ENCODE data around the gene UGT1A5. TPM values are rescaled to one million over a fixed set of nuclear protein-coding genes. Genes with fewer than 3 reads are reported as not detected.

UGT1A5 gene
- total RNA-seq, 1 experiment from 2014 or later, result not detected

- CTCF ChIA-PET, result no interaction called here
- no peaks in the 10 kb centered on the region for H3K9me3 ChIP-seq (ENCODE audit: control insufficient read depth in 1 of 2, insufficient read depth in 1 of 2, low read depth in 1 of 2, low read length in 2 of 2)
- H4K20me1 ChIP-seq (ENCODE audit: insufficient read depth), result no peaks in the 10 kb centered on the region
- H3K79me2 ChIP-seq (ENCODE audit: insufficient read depth, low read length), result no peaks in the 10 kb centered on the region
- DNase-seq (ENCODE audit: low read depth, low spot score), result no peak
- TF ChIP-seq ZFX (IDR thresholded peaks at IDR 0.05), result no peak
- TF ChIP-seq FOSL1 (IDR thresholded peaks at IDR 0.05; ENCODE audit: low read depth), result no peak
- no peak for TF ChIP-seq ZNF274 (IDR thresholded peaks at IDR 0.05; ENCODE audit: low read depth, low read length)
- no peak for TF ChIP-seq CBX3 (IDR thresholded peaks at IDR 0.05; ENCODE audit: low read depth)
- TF ChIP-seq ATF3 (IDR thresholded peaks at IDR 0.05), result no peak
- no peak for TF ChIP-seq ZBTB33 (IDR thresholded peaks at IDR 0.05; ENCODE audit: extremely low read depth, insufficient replicate concordance, low read length)
- no peak for TF ChIP-seq SRF (IDR thresholded peaks at IDR 0.05; ENCODE audit: low read depth)
- TF ChIP-seq CEBPB (IDR thresholded peaks at IDR 0.05; ENCODE audit: low read depth), result no peak
- TF ChIP-seq REST (IDR thresholded peaks at IDR 0.05; ENCODE audit: low read depth), result no peak
- no peak for TF ChIP-seq EZH2 (IDR thresholded peaks at IDR 0.05)
- no peak for TF ChIP-seq MAX (IDR thresholded peaks at IDR 0.05)
- no peak for TF ChIP-seq RAD21 (IDR thresholded peaks at IDR 0.05; ENCODE audit: low read depth)
- no peak for TF ChIP-seq JUND (IDR thresholded peaks at IDR 0.05)
- TF ChIP-seq POLR2AphosphoS5 (IDR thresholded peaks at IDR 0.05; ENCODE audit: low read depth, low read length), result no peak
- no peak for TF ChIP-seq TCF7L2 (IDR thresholded peaks at IDR 0.05; ENCODE audit: borderline replicate concordance, extremely low read depth, insufficient read depth, insufficient read length)
- no peak for TF ChIP-seq EZH2phosphoT487 (IDR thresholded peaks at IDR 0.05; ENCODE audit: borderline replicate concordance)
- no peak for TF ChIP-seq SIN3A (IDR thresholded peaks at IDR 0.05; ENCODE audit: low read depth)
- TF ChIP-seq POLR2A (IDR thresholded peaks at IDR 0.05; ENCODE audit: borderline replicate concordance, extremely low read depth, insufficient read depth, insufficient read length), result no peak
- TF ChIP-seq EGR1 (IDR thresholded peaks at IDR 0.05; ENCODE audit: low read depth), result no peak
- H3K4me2 ChIP-seq (ENCODE audit: low read length), result no peak overlapping the region
- H3K9me2 ChIP-seq (ENCODE audit: insufficient read depth), result no peaks in the 10 kb centered on the region
- RAD21 ChIA-PET (ENCODE audit: low non-redundant PET in 1 of 2, low total read pairs in 2 of 2, uncharacterized antibody in 2 of 2, unreplicated experiment in 2 of 2), result no interaction called here
- no peaks in the 10 kb centered on the region for H3K4me1 ChIP-seq (ENCODE audit: control insufficient read depth in 1 of 2, insufficient read depth in 2 of 2, low read length in 2 of 2)
- H3K9ac ChIP-seq (ENCODE audit: low read length), result no peak overlapping the region
- BruUV-seq (replicated peaks), result no TSS peak
- H2AFZ ChIP-seq (ENCODE audit: low read depth, low read length, poor library complexity, severe bottlenecking), result no peak overlapping the region
- POLR2A ChIA-PET, result no interaction called here
- no peak for ATAC-seq
- H3K4me3 ChIP-seq (replicated peaks in 1 of 2; ENCODE audit: low read depth in 1 of 2, low read length in 2 of 2), result no peak overlapping the region
- intact Hi-C loops (cut with micrococcal nuclease), result no loop called here
- H3K27me3 ChIP-seq (ENCODE audit: insufficient read depth, low read length), result peaks cover 13% of the 10 kb centered on the region; the same call in 1 of the 2 replicates
- no peaks in the 10 kb centered on the region for H3K36me3 ChIP-seq (ENCODE audit: control insufficient read depth in 1 of 2, insufficient read depth in 2 of 2, low read length in 2 of 2)
- H3K27ac ChIP-seq (ENCODE audit: low read depth, low read length), result no peak overlapping the region
These were observed 532 bp downstream of the UGT1A5 start for GRCh38 chr2:233713262-233713615.

All from HCT116 (cell line).